ELR (cell line): ENCODE results near the gene MGAM2.
"Not testable (repeated sequence)": the region's sequence is repeated elsewhere in the genome, so short reads cannot be mapped to it uniquely, and the experiment has no call there.

Experiments
- DNase-seq: peaks from one replicate; pipeline ENCODE4 v3.0.0-alpha.2; 2015; ENCODE audit warnings: low read depth

Gene MGAM2

DNA sequence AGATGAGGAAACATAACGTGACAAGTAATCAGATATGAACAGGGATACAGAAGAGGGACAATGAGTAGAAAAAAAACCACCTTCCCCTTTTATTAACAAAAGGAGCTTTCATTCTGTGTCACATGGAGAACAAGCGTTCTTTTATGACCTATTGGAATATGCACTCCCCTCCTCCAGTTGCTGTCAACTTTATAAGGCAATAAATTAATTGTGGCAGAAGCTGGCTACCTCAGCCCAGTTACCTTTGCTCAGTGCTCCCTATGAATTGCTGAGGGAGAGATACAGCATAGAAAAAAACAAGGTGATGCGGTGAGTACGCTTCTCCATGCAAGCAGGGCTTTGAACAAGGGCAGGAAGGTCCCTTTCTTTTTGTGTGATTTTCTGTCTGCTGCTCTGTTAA is at the start of gene MGAM2:
TSS of gene MGAM2 (plus strand) at position 220 of the 400 bp plus-strand sequence. CDS start 5,156 bp downstream, outside the sequence.
- no peak for DNase-seq

- no peak for DNase-seq
These were observed 47.7 kb upstream of the MGAM2 start for GRCh38 chr7:142063551-142064442.

DNA sequence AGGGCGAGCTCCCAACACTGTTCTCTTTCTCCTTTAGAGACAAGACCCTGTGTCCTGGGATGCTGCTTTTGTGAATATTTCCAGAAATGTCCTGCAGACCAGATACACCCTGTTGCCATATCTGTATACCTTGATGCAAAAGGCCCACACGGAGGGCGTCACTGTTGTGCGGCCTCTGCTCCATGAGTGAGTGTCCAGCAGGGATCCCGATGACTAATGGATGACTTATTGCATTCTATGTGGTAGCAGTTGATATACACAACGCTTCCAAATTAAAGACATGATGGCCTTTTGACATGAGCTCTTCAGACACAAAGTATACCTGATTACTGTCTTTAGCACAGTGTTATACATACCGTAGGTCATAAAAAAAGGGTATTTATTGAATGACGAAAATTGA is 45.0 kb upstream of the MGAM2 start:
- DNase-seq: peak; percentile 25

GRCh38 chr7:142077762-142078161 is 33.8 kb upstream of the MGAM2 start:
- no peak for DNase-seq

DNA sequence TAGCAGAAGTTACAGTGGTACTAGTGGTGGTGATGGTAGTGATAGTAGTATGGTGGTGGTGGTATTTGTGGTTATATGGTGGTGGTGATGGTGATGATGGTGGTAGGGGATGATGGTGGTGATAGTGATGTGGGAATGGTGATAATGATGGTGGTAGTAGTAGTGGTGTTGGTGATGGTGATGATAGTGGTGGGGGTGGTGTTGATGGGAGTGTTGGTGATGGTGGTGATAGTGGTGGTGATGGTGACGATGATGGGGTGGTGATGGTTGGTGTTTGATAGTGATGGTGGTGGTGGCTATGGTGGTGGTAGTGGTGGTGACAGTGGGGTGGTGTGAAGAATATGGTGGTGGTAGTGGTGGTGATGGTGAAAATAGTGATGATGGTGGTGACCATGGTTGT is 27.9 kb upstream of the MGAM2 start:
- no peak for DNase-seq

- no peak for DNase-seq
These were observed 26.1 kb upstream of the MGAM2 start for GRCh38 chr7:142085428-142085827.

DNA sequence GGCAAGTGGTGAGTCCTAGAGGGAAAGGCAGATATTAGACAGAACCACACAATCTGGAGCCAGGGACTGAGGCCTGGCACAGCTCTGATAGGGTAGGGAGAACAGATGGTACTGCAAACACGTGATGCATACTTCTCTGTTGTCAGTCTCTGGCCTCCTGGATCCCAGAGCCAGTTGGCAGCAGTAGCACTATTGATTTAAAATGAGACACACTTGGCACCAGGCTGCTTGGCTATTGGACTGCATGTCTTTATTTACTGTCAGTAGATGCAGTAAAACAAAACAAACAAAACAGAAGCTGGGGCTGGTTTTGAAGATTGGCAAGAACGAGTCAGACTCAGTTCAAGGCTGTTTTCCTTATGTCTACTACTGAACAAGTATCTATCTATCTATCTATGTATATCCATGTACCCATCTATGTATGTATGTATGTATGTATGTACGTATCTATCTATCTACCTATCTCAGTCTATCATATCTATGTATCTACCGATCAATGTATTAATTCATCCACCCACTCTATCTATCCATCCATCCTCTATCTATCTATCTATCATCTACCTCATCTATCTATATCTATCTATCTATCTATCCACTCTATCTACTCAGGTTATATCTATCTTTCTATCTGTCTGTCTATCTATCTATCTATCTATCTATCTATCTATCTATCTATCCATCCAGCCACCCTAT is 23.4 kb upstream of the MGAM2 start:
- DNase-seq: no peak

- DNase-seq: no peak
These were observed 22.5 kb upstream of the MGAM2 start for GRCh38 chr7:142089035-142089434.

DNA sequence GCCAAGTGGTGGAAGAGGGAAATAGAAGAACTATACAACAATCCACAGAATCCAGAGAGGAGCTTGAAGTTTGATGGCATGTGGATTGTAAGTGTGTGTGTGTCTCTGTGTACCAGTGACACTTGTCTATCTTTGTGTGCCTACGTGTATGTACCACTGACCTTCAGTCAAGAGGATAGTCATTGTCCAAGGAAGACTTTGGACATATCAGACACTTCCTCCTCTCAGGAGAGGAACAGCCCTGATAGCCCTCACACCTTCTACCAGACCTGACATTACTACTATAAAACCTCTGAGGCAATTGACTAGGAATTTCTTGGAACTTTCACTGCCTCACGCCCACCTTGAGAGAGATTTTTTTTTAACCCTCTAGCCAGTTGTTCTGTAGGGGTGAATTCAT is 19.6 kb upstream of the MGAM2 start:
- no peak for DNase-seq

GRCh38 chr7:142094861-142095260 is 16.7 kb upstream of the MGAM2 start:
- DNase-seq: no peak

GRCh38 chr7:142097571-142097970 is 13.9 kb upstream of the MGAM2 start:
- no peak for DNase-seq

DNA sequence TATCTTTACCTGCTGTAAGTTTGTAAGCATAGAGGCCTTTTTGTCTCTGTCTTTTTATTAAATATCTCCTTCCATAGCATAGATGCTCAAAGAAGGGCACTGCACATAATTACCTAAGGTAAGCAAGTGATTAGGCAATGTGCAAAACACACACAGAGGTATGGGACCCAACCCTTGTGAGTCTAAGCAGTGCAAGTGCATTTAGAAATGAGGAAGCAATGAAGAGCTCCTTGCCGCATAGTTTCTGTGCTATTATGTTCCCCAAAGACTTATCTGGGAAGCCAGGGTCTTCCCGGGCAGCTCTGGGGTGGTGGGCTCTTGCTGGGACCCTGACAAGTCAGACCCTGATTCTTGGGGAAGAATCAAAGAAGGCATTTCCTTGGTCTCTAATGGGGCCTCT is 13.5 kb upstream of the MGAM2 start:
- DNase-seq: no peak

DNA sequence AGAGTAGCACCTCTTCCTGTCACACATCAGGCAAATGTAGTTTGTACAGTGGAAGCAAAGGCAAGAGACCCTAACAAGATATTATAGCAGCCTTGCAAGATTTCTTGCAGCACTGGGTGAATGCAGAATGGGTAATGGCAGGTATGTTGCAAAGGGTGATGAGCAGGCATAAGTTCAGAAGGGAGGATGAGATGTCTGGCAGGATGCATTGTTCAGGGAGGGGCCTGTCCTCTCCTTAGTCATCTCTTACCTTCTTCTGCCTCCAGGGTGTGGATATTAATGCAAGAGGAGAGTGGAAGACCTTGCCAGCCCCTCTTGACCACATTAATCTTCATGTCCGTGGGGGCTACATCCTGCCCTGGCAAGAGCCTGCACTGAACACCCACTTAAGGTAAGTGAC is 12.2 kb upstream of the MGAM2 start:
- DNase-seq: not testable (repeated sequence)

DNA sequence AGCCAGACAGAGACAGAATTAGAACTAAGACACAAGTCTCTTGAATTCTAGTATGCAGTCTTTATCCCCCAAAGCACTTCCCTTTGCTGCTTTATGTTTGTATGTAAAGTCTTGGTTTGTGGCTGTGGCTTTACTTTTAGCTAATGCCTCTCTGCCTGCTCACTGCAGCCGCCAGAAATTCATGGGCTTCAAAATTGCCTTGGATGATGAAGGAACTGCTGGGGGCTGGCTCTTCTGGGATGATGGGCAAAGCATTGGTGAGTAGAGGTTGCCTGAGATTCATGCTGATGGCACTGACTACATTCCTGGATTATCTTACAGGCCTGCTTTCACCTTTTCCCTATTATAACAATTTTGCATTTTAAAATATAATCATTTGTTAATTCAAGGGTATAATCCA is 10.9 kb upstream of the MGAM2 start:
- no peak for DNase-seq

GRCh38 chr7:142101794-142102193 is 9.7 kb upstream of the MGAM2 start:
- not testable (repeated sequence) for DNase-seq

DNA sequence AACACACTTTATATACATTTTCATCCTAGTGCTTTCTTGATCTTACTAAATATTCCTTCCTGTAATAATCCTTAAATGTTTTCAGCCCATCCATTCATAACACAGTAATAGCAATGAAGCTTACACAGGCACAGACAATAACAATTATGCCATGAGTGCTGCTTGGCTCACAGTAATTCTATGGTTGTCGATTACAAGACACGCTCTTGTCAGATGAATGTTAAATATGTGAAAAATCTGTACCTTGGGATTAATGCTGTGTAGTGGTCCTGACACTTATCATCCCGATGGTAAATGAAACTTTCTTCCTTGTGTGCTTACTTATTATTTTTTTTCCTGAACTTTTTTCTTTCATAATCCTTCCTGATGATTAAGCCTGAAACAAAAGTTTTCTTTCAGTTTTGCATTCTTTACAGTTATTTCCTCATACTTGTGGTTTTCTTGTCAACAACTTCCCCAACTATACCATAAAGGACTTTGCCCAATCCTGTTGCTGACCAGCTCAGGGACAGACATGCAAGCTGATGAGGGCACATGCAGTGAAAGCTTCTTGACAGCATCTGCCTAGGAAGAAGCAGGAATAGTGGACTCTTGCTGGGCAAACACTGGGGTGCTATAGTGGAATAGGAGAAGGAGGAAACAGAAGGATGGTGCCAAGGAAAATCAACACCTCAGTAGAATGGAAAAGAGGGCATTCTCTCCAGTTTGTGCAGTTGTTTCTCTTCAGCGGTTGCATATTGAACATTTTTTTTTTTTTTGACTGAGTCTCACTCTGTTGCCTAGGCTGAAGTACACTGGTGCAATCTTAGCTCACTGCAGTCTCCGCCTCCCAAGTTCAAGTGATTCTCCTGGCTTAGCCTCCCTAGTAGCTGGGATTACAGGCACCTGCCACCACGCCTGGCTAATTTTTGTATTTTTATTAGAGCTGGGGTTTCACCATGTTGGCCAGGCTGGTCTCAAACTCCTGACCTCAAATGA is 6.7 kb upstream of the MGAM2 start:
- peak; percentile 8 for DNase-seq

DNA sequence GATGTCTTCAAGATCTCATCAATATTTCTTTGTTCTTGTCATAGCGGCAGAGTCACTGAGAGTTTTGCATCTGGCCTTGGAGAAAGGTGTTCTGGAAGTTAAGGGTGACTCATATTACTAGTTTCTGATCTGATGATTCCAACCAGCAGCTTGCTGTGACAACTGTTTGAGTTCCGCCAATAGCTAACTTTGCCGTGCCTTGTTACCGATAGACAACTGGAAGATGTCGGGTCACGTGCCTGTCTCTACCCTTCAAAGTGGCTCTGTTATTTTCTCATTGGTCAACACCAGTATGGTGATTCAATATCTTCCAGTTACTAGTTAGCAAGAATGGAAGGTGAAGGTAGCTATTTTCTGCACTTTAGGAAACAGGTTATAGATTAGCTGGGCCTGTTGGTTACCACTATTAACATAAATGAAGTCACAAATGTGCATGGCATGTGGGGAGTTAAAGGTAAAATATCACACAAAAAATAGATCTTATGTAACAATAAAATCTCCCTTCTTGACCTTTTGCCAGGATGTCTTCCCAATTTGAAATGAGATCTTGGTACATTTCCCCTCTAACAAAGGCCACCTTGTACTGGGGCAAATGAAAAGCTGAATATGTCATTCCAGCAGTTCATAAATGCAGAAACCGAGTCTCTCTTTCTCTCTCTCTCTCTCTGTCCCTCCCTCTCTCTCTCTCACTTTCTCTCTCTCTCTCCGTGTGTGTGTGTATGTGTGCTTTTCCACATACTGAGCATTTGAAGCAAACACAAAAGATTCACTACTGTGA is 2.6 kb upstream of the MGAM2 start:
- DNase-seq: no peak

GRCh38 chr7:142110098-142110497 is 1.4 kb upstream of the MGAM2 start:
- no peak for DNase-seq

GRCh38 chr7:142110638-142111037 is 880 bp upstream of the MGAM2 start:
- no peak for DNase-seq

DNA sequence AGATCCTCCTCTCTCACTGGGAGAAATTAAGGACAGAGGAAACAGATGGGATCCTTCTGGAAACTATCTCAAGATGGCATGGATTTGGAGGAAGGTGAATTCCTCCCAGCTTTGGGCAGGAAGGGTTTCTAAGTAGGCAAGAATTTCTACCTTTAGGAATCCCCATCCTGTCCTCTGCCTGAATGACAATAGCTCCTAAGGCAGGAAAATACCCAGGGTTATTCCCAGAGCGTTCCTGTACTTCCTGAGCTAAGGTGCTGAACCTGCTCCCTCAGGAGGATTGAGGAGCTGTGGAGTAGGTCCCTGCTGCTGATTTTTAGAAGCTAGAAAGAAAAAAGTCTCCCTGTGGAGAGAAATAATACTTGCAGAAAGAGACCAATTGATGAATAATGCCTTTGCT is 568 bp downstream of the MGAM2 start:
- no peak for DNase-seq

DNA sequence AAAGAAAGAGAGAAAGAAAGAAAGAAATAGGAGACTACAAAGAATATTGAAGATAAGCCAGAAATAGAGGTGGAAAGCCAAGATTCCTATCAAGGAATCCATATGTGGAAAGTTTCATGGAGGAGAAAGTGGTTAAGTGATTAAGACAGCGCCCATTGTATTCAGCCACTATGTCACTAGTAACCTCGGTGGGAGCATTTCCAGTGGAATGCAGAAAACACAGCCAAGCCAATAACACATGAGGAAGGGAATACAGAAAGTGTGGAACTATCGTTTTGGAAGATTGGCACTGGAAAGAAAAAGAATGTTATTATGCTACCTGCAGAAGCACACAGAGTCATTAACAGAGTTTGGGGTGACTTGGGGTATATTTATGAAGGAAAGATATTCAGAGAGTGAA is 2.7 kb downstream of the MGAM2 start:
- no peak for DNase-seq
